ENCODE data around the gene OPALIN.

The OPALIN gene

GRCh38 chr10:96357038-96357620 lies 1.7 kb downstream of the OPALIN start:
- no peak for DNase-seq (ENCODE audit: low read depth)
- no peak for TF ChIP-seq CTCF (IDR thresholded peaks at IDR 0.05; ENCODE audit: low read depth, low read length, missing control alignments)

GRCh38 chr10:96352582-96352981 lies 6.2 kb downstream of the OPALIN start:
- no peak for TF ChIP-seq CTCF (IDR thresholded peaks at IDR 0.05; ENCODE audit: low read depth, low read length, missing control alignments)
- H3K4me3 ChIP-seq (ENCODE audit: low read depth, low read length), result no peak overlapping the region
- DNase-seq (ENCODE audit: low read depth), result no peak

More at GRCh38 chr10:96357038-96357620, 1.7 kb downstream of the OPALIN start:
- no peak overlapping the region for H3K4me3 ChIP-seq (ENCODE audit: low read depth, low read length)

- no peak for DNase-seq (ENCODE audit: low read depth)
- no peak overlapping the region for H3K4me3 ChIP-seq (ENCODE audit: low read depth, low read length)
- no peak for TF ChIP-seq CTCF (IDR thresholded peaks at IDR 0.05; ENCODE audit: low read depth, low read length, missing control alignments)
These were observed 6.8 kb downstream of the OPALIN start for GRCh38 chr10:96352027-96352426.

GRCh38 chr10:96346295-96346694 lies 12.5 kb downstream of the OPALIN start:
- no peak overlapping the region for H3K4me3 ChIP-seq (ENCODE audit: low read depth, low read length)
- DNase-seq (ENCODE audit: low read depth), result no peak

GRCh38 chr10:96345222-96345621 lies 13.6 kb downstream of the OPALIN start:
- no peak overlapping the region for H3K4me3 ChIP-seq (ENCODE audit: low read depth, low read length)
- no peak for DNase-seq (ENCODE audit: low read depth)
- TF ChIP-seq CTCF (IDR thresholded peaks at IDR 0.05; ENCODE audit: low read depth, low read length, missing control alignments), result no peak

More at GRCh38 chr10:96346295-96346694, 12.5 kb downstream of the OPALIN start:
- no peak for TF ChIP-seq CTCF (IDR thresholded peaks at IDR 0.05; ENCODE audit: low read depth, low read length, missing control alignments)

- no peak overlapping the region for H3K4me3 ChIP-seq (ENCODE audit: low read depth, low read length)
- TF ChIP-seq CTCF (IDR thresholded peaks at IDR 0.05; ENCODE audit: low read depth, low read length, missing control alignments), result no peak
- DNase-seq (ENCODE audit: low read depth), result no peak
These were observed 14.6 kb downstream of the OPALIN start for GRCh38 chr10:96344178-96344577.

GRCh38 chr10:96342402-96342801 lies 16.4 kb downstream of the OPALIN start:
- TF ChIP-seq CTCF (IDR thresholded peaks at IDR 0.05; ENCODE audit: low read depth, low read length, missing control alignments), result no peak
- H3K4me3 ChIP-seq (ENCODE audit: low read depth, low read length), result no peak overlapping the region
- no peak for DNase-seq (ENCODE audit: low read depth)
